HG03280 (cell line): Measurements from ENCODE around the gene RAP2A.

Experiments used
- ATAC-seq: cut with Tn5 transposase; IDR thresholded peaks from one replicate; pipeline ENCODE4 v1.9.1; 2021; ENCODE audit warnings: mild to moderate bottlenecking, moderate library complexity; ENCODE audit not compliant: unreplicated experiment

Gene RAP2A

DNA sequence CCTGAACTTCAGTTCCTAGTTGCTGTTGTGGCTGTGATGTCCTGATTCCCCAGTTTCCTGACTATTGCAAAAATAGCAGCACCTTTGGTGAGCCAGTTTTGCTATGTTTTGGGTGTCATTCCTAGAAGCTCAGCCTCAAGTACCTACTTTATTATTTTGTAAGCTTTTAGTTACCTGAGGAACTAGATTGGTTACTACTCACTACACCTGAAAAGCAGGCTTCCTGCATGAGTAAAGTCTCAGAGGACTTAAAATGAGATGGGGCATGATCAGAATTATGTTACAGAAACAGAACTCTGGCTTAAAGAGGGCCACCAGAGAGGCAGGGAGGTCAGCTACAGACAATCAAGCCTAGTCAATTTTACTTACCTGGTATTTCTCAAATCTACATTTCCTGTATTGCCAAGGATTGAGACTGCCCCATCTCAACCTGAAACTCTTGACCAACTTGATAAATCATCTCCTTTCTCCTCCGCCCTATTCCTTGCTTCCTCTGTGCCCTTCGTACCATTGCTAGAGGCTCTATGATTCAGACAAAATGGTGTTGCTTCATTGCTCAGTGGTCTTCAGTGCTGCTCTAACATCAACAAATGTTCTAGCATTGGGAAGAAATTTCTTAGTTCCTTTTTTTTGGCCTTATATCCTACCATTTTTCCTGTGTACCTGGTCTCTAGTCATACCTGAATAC lies 58.9 kb downstream of the RAP2A start:
- no peak for ATAC-seq

DNA sequence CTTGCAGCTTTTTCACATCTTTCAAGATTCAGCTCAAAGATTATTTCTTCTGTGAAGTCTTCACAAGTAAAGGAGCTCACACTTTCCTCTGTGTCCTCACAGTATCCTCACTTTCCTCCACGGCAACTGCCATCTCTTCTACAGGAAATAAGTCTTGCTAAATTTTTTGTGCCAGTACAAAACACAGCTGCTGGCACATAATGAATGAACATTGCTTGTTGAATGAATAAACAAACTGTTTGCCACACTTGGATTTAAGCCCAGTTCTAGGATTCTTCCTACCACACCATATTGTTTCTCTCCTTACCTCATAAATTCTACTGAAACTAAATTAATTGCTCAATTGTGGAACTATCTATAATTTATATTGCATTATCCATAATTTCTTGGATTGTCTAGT lies 59.5 kb downstream of the RAP2A start:
- no peak for ATAC-seq

DNA sequence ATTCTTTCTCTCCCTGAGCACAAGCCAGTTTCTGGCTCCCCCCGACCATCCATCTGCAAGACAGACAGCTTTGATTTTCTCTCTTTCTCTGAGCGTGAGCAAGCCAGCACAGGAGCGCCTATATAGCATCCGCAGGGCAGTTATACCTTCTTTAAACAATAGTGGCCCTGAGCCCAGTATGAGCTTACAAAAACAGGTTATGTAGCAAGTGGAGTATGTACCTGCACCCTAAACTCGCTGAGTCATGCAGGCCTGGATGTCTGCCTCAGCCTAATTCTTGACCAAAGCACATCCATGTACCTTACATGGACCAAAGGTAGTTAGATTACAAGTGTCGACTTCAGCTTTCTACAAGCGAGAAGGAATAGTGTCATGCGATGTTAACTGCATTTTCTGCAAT lies 61.7 kb downstream of the RAP2A start:
- no peak for ATAC-seq

DNA sequence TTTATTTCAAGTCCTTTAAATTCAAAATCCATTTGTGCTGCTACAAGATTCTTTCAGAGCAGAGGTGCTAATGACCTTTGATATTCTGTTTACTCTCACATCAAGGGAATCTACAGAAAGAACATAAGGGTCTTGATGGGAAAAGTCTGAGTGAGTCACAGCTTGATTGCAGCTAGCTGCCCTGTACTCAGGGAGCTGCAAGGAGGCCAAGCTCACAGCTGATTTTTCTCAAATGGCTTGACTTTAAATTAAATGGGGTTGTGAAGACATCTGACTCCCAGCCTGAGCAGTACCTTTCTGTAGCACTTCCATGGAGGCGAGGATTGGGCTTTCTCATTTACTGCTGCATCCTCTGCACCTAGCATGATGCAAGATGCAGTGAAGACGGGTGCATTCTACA lies 62.5 kb downstream of the RAP2A start:
- ATAC-seq = no peak

DNA sequence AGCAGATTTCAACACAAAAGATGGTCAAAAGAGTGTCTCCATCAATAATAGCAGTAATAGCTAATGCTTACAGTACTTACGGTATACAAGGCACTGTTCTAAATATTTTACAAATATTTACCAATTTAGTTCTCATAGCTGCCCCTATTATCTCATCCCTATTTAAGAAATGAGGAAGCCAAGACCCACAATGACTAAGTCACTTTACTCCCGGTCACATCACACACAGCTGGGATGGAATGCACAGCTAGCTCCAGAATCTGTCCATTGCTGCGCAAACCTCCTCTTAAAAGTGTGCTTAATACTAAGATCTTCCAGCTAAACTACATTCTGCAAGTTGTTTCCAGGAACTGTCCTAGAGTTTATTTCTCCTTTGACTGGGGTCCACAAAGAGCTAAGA lies 63.4 kb downstream of the RAP2A start:
- ATAC-seq = no peak

DNA sequence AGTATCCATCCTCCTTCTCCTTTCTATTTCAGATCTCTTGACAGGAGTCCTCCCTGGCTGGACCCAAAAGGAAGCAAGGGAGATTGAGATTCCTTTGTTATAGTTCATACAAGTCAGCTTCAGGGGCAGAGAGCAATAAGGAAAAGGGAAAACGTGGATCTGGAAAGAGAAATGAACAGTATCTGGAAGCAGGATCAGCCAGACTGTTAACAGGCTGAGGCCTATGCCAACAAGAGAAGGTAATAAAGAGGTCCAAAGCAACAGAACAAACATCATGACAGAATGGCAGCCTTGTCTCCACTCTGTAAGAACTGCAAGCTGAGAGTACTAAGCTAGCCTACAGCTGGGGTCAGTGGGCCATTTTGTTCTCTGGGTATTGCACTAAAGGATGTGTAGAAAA lies 64.5 kb downstream of the RAP2A start:
- ATAC-seq = no peak

DNA sequence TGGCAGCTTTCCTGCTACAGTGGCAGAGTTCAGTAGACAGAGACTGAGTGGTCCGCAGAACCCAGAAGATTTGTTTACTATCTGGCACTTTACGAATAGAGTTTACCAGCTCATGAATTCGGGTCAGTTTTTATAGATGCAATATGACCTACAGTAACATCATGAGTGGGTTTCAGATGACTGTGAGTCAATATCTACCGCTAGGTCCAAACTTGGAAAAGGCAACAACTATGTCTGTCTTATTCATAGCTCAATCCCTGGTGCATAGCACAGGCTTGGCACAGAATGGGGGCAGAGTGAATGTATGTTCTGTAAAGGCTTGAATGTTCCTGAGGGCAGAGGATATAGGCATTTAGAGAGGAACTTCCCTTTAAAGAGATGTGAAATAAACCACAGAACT lies 65.2 kb downstream of the RAP2A start:
- ATAC-seq = no peak

DNA sequence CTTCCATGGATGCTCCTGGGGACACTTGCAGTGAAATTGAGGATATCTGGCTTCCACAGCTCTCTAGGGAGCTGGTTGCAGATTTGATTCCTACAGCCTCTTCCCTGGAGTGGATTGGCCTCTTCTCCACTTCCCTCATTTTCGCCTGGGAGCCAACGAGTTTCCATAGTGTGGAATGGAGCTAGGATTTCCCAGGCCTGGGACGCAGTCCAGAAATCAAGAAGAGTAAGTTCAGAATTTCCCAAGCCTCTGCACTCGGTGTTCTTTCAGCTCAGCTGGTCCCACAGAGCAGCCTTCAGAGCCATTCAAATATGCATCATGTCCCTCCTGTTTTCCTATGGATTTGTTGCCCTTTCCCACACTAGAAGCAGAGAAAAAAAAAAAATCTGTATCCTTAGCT lies 68.2 kb downstream of the RAP2A start:
- no peak for ATAC-seq

DNA sequence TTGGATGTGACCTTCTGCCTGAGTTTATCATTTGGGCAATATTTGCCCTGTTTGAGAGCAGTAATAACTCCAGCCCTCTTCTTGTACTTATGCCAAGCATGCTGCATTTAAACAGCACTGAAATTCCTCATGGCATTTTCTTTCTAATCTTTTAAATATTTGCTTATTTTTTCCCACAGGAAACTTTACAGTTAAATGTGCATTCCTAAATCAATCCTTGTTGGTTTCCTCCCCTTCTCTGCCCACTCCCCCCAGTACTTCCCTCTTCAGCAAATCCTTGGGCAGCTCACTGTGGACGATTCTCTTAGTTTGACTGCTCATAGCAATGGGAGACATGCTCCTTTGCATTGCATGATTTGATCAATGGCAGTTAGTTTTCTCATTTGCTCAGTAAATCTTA lies 68.7 kb downstream of the RAP2A start:
- no peak for ATAC-seq

DNA sequence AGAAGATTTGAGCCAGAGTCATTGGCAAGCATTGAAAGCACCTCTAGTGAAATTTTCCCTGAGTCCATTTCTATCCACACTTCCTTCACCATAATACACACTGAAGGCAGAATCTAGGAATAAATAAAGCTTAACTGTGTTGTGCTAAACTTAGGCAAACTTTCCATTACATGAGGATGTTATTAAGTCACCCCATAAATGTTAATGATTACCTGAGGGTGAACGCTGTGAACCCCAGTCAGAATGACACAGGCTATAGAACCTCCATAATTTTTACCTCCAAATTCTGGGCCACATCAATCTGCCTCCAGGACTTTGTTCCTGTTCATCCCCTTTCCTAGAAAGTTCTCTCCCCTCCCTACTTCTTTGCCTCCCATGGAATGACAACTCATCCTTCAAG lies 71.0 kb downstream of the RAP2A start:
- no peak for ATAC-seq

DNA sequence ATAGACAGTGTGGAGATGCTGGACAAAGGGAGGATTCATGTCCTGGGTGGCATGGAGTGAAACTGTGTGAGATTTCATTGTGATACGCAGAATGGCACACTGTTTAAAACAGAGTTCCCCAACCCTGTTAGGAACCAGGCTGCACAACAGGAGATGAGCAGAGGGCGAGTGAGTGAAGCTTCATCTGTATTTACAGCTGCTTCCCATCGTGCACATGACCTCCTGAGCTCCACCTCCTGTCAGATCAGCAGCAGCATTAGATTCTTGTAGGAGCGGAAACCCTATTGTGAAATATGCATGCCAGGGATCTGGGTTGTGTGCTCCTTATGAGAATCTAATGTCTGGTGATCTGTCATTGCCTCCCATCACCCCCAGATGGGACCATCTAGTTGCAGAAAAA lies 72.5 kb downstream of the RAP2A start:
- no peak for ATAC-seq

DNA sequence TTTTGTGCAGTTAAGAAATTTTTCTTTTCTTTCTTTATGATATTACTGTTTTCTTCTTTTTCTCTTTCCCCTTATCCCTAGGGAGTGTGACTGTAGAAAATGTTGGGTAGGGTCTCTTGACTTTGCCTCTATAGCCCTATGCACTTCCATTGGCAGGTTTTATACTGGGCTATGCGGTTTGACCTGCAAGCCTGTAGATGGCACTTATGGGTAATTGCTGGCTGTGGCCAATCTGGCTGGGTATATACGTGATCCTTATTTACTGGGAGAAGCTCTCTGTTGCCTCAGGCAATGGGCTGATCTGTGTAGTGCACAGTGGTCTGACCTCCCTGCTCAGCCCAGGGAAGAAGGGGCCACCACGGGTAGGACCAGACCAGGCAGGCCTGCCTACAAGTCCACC lies 78.8 kb downstream of the RAP2A start:
- ATAC-seq = no peak

DNA sequence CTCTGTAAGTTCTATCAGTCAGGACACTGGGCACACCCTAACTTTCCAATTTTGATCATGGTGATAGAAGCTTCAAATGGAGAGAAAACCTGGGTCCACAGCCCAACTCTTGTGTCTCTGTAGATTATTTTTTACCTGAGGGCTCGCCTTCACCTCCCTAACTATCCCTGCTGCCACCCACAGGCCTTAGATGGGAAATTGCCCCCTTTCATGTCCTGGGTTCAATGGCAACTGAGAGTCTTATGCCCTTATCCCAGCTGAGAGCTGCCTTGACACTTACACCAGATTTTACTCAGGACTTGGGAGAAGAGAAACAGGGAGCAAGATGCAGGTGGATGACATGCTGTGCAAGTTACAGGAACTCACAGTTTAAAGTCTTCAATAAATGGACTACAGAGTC lies 81.7 kb downstream of the RAP2A start:
- ATAC-seq = no peak

DNA sequence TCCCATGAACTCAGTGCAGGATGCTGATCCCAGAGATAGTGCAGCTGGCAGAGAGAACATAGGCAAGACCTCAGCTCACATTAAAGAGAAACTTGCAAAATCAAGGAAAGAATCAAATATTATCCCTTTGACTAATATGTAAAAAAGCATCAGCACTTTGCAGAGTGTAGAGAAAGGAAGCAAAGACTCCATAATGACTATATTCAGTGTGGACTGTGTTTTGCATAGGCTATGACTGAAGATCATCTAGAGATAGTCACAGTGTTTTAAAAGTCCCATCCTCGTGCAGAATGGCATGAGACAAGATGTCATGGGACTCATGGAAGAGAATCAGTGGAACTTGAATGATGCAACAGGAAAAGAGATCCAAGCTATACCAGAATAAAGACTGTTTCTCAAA lies 84.0 kb downstream of the RAP2A start:
- no peak for ATAC-seq
